ENCODE measurements around the gene BTBD10. TPM values are rescaled to one million over a fixed set of nuclear protein-coding genes. Genes with fewer than 3 reads are reported as not detected.
"Not testable (repeated sequence)": the region's sequence is repeated elsewhere in the genome, so short reads cannot be mapped to it uniquely, and the experiment has no call there.

BTBD10 gene
- polyA plus RNA-seq, 4 donors = 28.9 to 36.4 (median 34.0) TPM

GRCh38 chr11:13445588-13445987, 17.4 kb downstream of the BTBD10 start:
- DNase-seq (ENCODE audit: low read depth in 4 of 4, low spot score in 3 of 4) = no peak

- no peak for DNase-seq (ENCODE audit: low read depth in 4 of 4, low spot score in 3 of 4)
Observed at GRCh38 chr11:13440100-13440855, 22.7 kb downstream of the BTBD10 start.

DNA sequence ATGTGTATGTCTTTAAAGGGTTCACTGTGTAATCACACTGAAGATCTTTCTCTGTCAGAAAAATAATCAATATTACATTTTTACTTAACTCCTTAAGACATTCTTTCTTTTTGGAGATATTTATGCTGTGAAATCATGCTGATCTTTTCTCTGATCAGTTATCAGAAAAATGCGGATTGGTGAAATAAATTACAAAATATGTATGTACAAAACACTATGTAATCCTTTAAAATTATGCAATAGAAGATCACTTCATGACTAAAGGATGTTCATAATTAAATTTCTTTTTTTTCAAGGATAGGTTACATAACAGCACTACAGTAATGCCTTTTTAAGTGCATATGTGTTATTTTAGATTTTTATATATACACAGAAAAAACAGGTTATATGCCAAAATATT, 24.7 kb downstream of the BTBD10 start:
- DNase-seq (ENCODE audit: low read depth in 4 of 4, low spot score in 3 of 4) = no peak

- DNase-seq (ENCODE audit: low read depth in 4 of 4, low spot score in 3 of 4) = not testable (repeated sequence)
Observed at GRCh38 chr11:13436836-13437235, 26.2 kb downstream of the BTBD10 start.

GRCh38 chr11:13434247-13435205, 28.5 kb downstream of the BTBD10 start:
- no peak for DNase-seq (ENCODE audit: low read depth in 4 of 4, low spot score in 3 of 4)

- DNase-seq (ENCODE audit: low read depth in 4 of 4, low spot score in 3 of 4) = no peak
Observed at GRCh38 chr11:13433437-13433836, 29.6 kb downstream of the BTBD10 start.

DNA sequence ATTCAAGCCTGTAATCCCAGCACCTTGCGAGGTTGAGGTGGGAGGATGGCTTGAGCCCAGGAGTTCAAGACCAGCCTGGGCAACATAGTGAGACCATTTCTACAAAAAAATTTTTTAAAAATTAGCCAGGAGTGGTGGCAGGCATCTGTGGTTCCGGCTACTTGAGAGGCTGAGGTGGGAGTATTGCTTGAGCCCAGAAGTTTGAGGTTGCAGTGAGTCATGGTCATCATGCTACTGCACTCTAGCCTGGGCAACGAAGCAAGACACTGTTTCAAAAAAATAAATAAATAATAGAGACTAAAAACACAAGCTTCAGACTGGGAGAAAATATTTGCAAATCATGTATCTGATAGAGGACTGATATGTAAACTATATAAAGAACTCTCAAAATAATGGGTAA, 33.2 kb downstream of the BTBD10 start:
- DNase-seq (ENCODE audit: low read depth in 4 of 4, low spot score in 3 of 4) = no peak

DNA sequence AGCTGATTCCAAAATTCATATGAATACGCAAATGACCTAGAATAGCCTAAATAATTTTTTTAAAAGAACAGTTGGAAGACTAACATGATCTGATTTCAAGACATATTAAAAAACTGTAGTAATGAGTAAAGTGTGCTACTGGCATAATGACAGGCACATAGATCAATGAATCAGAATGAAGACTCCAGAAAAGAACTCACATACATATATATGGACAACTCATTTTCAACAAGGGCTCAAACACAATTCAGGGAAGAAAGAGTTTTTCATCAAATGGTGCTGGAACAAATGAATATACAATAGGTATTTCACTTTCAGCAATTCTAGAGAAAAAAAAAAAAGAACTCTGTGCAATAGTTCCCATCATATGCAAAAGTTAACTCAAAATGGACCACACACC, 33.7 kb downstream of the BTBD10 start:
- no peak for DNase-seq (ENCODE audit: low read depth in 4 of 4, low spot score in 3 of 4)

DNA sequence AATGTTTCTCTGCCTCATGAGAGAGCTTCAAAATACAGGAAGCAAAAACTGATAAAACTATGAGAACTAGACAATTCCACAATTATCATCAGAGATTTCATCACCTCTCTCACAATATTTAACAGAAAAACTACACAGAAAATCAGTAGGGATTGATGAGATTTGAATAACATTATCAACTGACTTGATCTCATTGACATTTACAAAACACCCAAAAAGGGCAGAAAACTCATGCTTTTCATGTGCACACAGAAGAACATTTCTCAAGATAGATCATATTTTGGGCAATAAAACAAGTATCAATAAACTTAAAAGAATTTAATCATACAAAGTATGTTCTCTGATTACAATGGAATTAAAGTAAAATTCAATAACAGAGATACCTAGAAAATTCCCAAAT, 35.6 kb downstream of the BTBD10 start:
- DNase-seq (ENCODE audit: low read depth in 4 of 4, low spot score in 3 of 4) = no peak

GRCh38 chr11:13423372-13423771, 39.6 kb downstream of the BTBD10 start:
- DNase-seq (ENCODE audit: low read depth in 4 of 4, low spot score in 3 of 4) = no peak

- no peak for DNase-seq (ENCODE audit: low read depth in 4 of 4, low spot score in 3 of 4)
Observed at GRCh38 chr11:13421561-13421960, 41.5 kb downstream of the BTBD10 start.

DNA sequence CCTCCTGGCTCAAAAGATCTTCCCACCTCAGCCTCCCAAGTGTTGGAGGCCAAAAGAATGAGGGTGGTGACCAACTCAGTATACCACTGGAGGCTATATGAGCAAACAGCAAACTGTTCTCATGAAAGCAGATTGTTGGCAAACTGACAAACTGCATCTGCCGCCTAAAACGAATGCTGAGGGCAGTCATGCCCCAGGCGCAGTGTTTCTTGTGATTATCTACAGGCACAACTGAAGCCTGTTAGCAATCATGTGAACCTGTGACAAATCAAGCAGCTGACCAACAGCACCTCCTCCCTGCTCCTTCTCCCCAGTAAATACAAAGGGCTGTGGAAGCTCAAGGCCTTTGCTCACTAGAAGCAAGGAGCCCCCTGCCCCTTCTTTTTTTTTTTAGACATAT, 47.8 kb downstream of the BTBD10 start:
- DNase-seq (ENCODE audit: low read depth in 4 of 4, low spot score in 3 of 4) = no peak

DNA sequence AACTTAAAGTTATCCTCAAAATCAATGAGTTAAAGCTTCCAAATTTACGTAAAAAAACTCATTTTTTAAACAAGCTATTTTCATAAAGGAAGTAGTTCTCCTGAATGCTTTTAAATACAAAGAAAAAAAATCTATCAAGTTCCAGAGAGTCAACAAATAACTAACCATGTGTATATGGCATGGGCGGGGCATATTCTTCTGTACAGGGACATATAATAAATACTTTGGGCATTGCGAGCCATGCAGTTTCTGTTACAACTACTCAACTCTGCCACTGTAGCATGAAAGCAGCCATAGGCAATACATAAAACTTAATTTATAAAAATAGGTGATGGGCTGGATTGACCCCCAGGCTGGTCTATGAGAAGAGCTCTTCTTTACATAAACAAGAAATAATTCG, 57.8 kb downstream of the BTBD10 start:
- no peak for DNase-seq (ENCODE audit: low read depth in 4 of 4, low spot score in 3 of 4)

DNA sequence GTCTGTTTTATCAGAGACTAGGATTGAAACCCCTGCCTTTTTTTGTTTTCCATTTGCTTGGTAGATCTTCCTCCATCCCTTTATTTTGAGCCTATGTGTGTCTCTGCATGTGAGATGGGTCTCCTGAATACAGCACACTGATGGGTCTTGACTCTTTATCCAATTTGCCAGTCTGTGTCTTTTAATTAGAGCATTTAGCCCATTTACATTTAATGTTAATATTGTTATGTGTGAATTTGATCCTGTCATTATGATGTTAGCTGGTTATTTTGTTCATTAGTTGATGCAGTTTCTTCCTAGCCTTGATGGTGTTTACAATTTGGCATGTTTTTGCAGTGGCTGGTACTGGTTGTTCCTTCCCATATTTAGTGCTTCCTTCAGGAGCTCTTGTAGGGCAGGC, 64.7 kb downstream of the BTBD10 start:
- DNase-seq (ENCODE audit: low read depth in 4 of 4, low spot score in 3 of 4) = not testable (repeated sequence)

DNA sequence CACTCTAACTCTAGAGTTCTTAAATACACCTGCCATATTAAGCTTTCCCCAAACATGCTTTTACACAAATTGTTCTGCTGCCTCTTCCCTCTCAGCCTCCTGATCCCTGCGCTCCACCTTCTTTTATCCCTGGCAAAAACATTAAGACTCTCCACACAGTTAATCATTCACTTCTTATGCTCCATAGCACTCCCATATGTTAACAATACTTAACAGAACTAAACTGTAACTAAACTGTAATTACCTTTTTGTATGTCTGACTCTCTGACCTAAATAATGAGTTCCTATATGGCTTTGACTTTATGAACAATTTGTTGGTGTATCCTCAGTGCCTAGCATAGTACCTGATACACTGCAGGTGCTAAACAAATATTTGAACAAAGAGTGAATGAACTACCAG, 71.8 kb downstream of the BTBD10 start:
- DNase-seq (ENCODE audit: low read depth in 4 of 4, low spot score in 3 of 4) = peak in 1 of 4 donors; percentile 4

- no peak for DNase-seq (ENCODE audit: low read depth in 4 of 4, low spot score in 3 of 4)
Observed at GRCh38 chr11:13388741-13389140, 74.3 kb downstream of the BTBD10 start.

DNA sequence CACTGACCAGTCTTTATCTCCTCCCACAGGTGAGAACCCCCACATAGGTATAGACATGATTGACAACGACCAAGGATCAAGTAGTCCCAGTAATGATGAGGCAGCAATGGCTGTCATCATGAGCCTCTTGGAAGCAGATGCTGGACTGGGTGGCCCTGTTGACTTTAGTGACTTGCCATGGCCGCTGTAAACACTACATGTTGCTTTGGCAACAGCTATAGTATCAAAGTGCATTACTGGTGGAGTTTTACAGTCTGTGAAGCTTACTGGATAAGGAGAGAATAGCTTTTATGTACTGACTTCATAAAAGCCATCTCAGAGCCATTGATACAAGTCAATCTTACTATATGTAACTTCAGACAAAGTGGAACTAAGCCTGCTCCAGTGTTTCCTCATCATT, 76.5 kb downstream of the BTBD10 start:
- DNase-seq (ENCODE audit: low read depth in 4 of 4, low spot score in 3 of 4) = no peak

- peak; percentile 15 to 31 (median 20) for DNase-seq (ENCODE audit: low read depth in 4 of 4, low spot score in 3 of 4)
Observed at GRCh38 chr11:13384908-13385640, 77.9 kb downstream of the BTBD10 start.

- no peak for DNase-seq (ENCODE audit: low read depth in 4 of 4, low spot score in 3 of 4)
Observed at GRCh38 chr11:13382751-13383150, 80.3 kb downstream of the BTBD10 start.

GRCh38 chr11:13380731-13381130, 82.3 kb downstream of the BTBD10 start:
- DNase-seq (ENCODE audit: low read depth in 4 of 4, low spot score in 3 of 4) = no peak

- no peak for DNase-seq (ENCODE audit: low read depth in 4 of 4, low spot score in 3 of 4)
Observed at GRCh38 chr11:13378316-13378715, 84.7 kb downstream of the BTBD10 start.

All from right renal pelvis (tissue), 4 donors.